HepG2 (cell line): ENCODE results near the gene DDN. TPM values are rescaled to one million over a fixed set of nuclear protein-coding genes. Genes with fewer than 3 reads are reported as not detected.

ENCODE experiments used
- AHR ChIP-seq: IDR thresholded peaks from 2 replicates; pipeline ENCODE4 v1.6.1; 2018; ENCODE audit warnings: missing genetic modification reagents, missing compliant biosample characterization
- ATF7-NPFF ChIP-seq: sonication (generic); formaldehyde crosslinking; IDR thresholded peaks from 2 replicates; pipeline ENCODE4 v1.8.1; 2023; ENCODE audit warnings: mild to moderate bottlenecking, low read depth, missing genetic modification reagents, moderate library complexity
- KLF16 ChIP-seq, 2 experiments: sonication (generic) in 1 of 2; formaldehyde crosslinking in 1 of 2; IDR thresholded peaks; 2 replicates each; pipeline versions ENCODE4 v1.6.1 to v1.8.0; 2016 to 2023; ENCODE audit warnings: missing genetic modification reagents in 2 of 2, missing compliant biosample characterization in 1 of 2
- MXD1 ChIP-seq: sonication (generic); formaldehyde crosslinking; IDR thresholded peaks from 2 replicates; pipeline ENCODE4 v1.4.0; 2020; ENCODE audit warnings: mild to moderate bottlenecking, missing genetic modification reagents
- NKX3-1 ChIP-seq: sonication (generic); formaldehyde crosslinking; IDR thresholded peaks from 2 replicates; pipeline ENCODE4 v1.5.0; 2020; ENCODE audit warnings: missing genetic modification reagents
- PATZ1 ChIP-seq: sonication (generic); formaldehyde crosslinking; IDR thresholded peaks from 2 replicates; pipeline ENCODE4 v1.4.0; 2020; ENCODE audit warnings: missing genetic modification reagents
- SMARCE1 ChIP-seq: fragments of 450-650 bp; IDR thresholded peaks from 2 replicates; pipeline ENCODE4 v1.6.1; 2017; ENCODE audit warnings: borderline replicate concordance
- SSRP1 ChIP-seq: IDR thresholded peaks from 2 replicates; pipeline ENCODE4 v1.6.1; 2016; ENCODE audit warnings: control low read depth
- ZNF460 ChIP-seq: sonication (generic); formaldehyde crosslinking; IDR thresholded peaks from 2 replicates; pipeline ENCODE4 v1.5.1; 2020; ENCODE audit warnings: missing genetic modification reagents, mild to moderate bottlenecking, borderline replicate concordance
- polyA plus RNA-seq, 8 experiments: library from polyadenylated mRNA; depleted of rRNA in 3 of 8; stranded (reverse) in 7 of 8; unstranded in 1 of 8; fragments of >200 nt; fragmentation: Illumina TruSeq in 4 of 8; extraction: Trizol in 4 of 8; gene quantifications; 2 replicates each; pipeline versions ENCODE4 v1.2.1 to v1.2.3, GENCODE V29; 2011 to 2016; ENCODE audit warnings: low read depth in 4 of 8, missing spikeins in 1 of 8, mixed read lengths in 1 of 8; ENCODE audit not compliant: insufficient read depth in 1 of 8
- total RNA-seq, 5 experiments: library from RNA; depleted of rRNA; stranded (reverse); fragments of >200 nt; fragmentation: Illumina TruSeq; extraction: Trizol; gene quantifications; 2 replicates each; pipeline ENCODE4 v1.2.3, GENCODE V29; 2016; ENCODE audit warnings: low read depth in 1 of 5
- TF ChIP-seq, protein P1 (sequence below): IDR thresholded peaks from 2 replicates; pipeline ENCODE4 v1.4.0; 2020; ENCODE audit warnings: mild to moderate bottlenecking, missing genetic modification reagents
- TF ChIP-seq, protein P2 (sequence below): sonication (generic); formaldehyde crosslinking; IDR thresholded peaks from 2 replicates; pipeline ENCODE4 v1.5.1; 2020; ENCODE audit warnings: mild to moderate bottlenecking, missing genetic modification reagents, moderate library complexity

DDN gene
- total and polyA plus RNA-seq, 2 of the 13 experiments (the other 11 are each of a cell fraction or from before 2014, with no cell fraction given), result 0.24 to 0.53 TPM

DNA sequence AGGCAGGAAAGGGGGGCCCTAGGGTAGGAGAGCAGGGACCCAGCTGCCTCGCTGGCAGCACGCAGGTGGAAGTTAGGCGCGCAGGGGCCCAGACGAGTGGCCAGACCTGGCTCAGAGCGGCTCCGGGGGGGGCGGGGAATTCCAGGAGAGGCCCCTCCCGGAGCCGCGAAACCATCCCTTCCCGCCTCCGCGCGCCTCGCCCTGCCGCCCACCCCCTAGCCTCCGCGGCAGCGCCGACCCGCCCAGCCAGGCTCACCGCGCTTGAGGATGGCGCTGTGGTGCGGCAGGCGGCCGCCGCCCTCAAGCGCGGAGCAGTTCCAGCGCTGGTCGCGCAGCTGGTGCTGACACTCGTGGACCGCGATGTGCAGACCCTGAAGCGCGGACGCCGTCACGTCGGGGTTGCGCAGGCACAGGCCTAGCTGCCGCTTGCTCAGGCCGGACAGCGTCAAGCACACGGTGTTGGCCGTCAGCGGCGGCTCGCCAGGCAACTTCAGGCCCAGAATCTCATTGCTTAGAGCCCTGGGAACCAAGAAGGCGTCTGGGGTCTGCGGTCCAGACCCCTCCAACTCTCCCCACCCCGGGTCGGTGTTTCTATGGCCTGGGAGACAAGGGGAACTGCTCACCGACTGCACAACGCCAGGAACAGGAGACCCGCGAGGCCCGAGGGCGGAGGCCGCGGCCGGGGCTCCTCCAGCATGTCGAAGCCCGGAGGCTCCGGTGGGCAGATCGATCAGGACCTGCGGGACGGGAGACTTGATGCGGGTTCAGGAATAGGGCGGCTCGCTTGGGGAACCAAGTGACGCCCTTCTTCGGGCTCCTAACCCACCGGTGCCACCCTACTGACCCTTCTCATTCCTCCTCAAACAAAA lies 29.1 kb downstream of the DDN start (continued):
- TF ChIP-seq PATZ1 (CRISPR knock-in tag), result 0 out of 2 replicates have a peak, but pooled peaks have one; percentile 29
- TF ChIP-seq, protein P1, sequence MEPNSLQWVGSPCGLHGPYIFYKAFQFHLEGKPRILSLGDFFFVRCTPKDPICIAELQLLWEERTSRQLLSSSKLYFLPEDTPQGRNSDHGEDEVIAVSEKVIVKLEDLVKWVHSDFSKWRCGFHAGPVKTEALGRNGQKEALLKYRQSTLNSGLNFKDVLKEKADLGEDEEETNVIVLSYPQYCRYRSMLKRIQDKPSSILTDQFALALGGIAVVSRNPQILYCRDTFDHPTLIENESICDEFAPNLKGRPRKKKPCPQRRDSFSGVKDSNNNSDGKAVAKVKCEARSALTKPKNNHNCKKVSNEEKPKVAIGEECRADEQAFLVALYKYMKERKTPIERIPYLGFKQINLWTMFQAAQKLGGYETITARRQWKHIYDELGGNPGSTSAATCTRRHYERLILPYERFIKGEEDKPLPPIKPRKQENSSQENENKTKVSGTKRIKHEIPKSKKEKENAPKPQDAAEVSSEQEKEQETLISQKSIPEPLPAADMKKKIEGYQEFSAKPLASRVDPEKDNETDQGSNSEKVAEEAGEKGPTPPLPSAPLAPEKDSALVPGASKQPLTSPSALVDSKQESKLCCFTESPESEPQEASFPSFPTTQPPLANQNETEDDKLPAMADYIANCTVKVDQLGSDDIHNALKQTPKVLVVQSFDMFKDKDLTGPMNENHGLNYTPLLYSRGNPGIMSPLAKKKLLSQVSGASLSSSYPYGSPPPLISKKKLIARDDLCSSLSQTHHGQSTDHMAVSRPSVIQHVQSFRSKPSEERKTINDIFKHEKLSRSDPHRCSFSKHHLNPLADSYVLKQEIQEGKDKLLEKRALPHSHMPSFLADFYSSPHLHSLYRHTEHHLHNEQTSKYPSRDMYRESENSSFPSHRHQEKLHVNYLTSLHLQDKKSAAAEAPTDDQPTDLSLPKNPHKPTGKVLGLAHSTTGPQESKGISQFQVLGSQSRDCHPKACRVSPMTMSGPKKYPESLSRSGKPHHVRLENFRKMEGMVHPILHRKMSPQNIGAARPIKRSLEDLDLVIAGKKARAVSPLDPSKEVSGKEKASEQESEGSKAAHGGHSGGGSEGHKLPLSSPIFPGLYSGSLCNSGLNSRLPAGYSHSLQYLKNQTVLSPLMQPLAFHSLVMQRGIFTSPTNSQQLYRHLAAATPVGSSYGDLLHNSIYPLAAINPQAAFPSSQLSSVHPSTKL (CRISPR knock-in tag), result no peak
- peak; percentile 55; the same call in 1 of the 2 replicates for TF ChIP-seq MXD1
- no peak for TF ChIP-seq SSRP1
- TF ChIP-seq KLF16 (CRISPR knock-in tag; IDR thresholded peaks at IDR 0.05), result no peak
- no peak for TF ChIP-seq AHR (CRISPR knock-in tag)
- TF ChIP-seq NKX3-1 (CRISPR knock-in tag), result no peak
- no peak for TF ChIP-seq SMARCE1
- TF ChIP-seq, protein P2, sequence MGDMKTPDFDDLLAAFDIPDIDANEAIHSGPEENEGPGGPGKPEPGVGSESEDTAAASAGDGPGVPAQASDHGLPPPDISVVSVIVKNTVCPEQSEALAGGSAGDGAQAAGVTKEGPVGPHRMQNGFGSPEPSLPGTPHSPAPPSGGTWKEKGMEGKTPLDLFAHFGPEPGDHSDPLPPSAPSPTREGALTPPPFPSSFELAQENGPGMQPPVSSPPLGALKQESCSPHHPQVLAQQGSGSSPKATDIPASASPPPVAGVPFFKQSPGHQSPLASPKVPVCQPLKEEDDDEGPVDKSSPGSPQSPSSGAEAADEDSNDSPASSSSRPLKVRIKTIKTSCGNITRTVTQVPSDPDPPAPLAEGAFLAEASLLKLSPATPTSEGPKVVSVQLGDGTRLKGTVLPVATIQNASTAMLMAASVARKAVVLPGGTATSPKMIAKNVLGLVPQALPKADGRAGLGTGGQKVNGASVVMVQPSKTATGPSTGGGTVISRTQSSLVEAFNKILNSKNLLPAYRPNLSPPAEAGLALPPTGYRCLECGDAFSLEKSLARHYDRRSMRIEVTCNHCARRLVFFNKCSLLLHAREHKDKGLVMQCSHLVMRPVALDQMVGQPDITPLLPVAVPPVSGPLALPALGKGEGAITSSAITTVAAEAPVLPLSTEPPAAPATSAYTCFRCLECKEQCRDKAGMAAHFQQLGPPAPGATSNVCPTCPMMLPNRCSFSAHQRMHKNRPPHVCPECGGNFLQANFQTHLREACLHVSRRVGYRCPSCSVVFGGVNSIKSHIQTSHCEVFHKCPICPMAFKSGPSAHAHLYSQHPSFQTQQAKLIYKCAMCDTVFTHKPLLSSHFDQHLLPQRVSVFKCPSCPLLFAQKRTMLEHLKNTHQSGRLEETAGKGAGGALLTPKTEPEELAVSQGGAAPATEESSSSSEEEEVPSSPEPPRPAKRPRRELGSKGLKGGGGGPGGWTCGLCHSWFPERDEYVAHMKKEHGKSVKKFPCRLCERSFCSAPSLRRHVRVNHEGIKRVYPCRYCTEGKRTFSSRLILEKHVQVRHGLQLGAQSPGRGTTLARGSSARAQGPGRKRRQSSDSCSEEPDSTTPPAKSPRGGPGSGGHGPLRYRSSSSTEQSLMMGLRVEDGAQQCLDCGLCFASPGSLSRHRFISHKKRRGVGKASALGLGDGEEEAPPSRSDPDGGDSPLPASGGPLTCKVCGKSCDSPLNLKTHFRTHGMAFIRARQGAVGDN, result peak; percentile 83
- no peak for TF ChIP-seq ZNF460 (CRISPR knock-in tag)
- TF ChIP-seq ATF7-NPFF (CRISPR knock-in tag), result no peak
